Mesodermal cell (in vitro differentiated cells): Measurements from ENCODE around the gene ZNF385C.

Experiments
- H3K27ac ChIP-seq: 2 replicates; pipeline ENCODE4 v1.7.0; 2013; ENCODE audit warnings: mild to moderate bottlenecking, low read depth, low read length, moderate library complexity; ENCODE audit not compliant: severe bottlenecking
- H3K36me3 ChIP-seq: 2 replicates; pipeline ENCODE4 v1.7.1; 2013; ENCODE audit warnings: mild to moderate bottlenecking, low read length, moderate library complexity; ENCODE audit not compliant: control insufficient read depth, insufficient read depth
- H3K4me1 ChIP-seq: one replicate; pipeline ENCODE4 v1.7.1; 2013; ENCODE audit warnings: mild to moderate bottlenecking, low read length; ENCODE audit not compliant: insufficient read depth, control insufficient read depth, poor library complexity, severe bottlenecking
- H3K4me3 ChIP-seq: 2 replicates; pipeline ENCODE4 v1.7.0; 2013; ENCODE audit warnings: low read length, control low read depth, mild to moderate bottlenecking; ENCODE audit not compliant: insufficient read depth, poor library complexity, severe bottlenecking; ENCODE audit errors: extremely low read depth
- H3K9me3 ChIP-seq: 2 replicates; pipeline ENCODE4 v1.7.1; 2013; ENCODE audit warnings: mild to moderate bottlenecking, low read length, moderate library complexity; ENCODE audit not compliant: control insufficient read depth
- WGBS, 2 experiments: methylation state at CpG; one replicate each; pipeline ENCODE4 v1.1.5; 2013; ENCODE audit warnings: missing lambda C conversion rate in 2 of 2; ENCODE audit not compliant: insufficient coverage in 2 of 2; 5-methylcytosine and 5-hydroxymethylcytosine counted together

Gene ZNF385C

DNA sequence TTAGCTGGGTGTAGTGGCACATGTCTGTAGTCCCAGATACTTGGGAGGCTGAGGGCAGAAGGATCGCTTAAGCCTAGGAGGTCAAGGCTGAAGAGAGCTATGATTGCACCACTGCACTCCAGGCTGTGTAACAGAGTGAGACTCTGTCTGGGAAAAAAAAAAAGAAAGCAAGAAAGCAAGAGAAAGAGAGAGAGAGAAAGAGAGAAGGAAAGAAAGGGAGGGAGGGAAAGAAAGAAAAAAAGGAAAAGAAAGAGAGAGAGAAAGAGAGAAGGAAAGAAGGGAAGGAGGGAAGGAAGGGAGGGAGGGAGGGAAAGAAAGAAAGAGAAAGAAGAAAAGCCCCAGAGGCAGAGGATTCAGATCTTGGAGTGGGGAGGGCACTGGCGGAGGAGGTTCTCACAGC, 7.7 kb upstream of the ZNF385C start:
- Histone ChIP-seq H3K4me1 (no peaks in the 10 kb centered on the region), H3K27ac (no peak overlapping the region), H3K9me3 (no peaks in the 10 kb centered on the region), H3K36me3 (no peaks in the 10 kb centered on the region), H3K4me3 (no peak overlapping the region)
- WGBS, 2 experiments: 83 to 100% methylated on average over 1 to 2 of the region's 2 CpGs

DNA sequence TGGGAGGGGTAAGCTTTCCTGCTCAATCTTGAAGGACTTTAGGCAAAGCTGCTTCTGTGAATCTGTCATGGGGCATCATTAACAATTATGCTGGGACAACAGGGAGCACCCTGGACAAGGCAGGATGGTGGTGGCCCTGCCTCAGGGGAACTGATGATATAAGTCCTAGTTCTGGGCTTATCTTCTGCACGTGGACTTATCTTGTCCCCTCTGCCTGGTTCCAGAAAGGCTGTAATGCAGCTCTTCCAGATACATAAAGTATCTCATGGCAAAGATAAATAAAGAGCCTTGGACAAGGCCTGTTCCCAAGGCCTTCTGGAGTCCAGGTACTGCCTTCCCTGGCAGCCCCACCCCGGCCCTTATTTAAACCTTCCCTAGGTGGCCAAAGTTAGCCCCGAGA, 6.0 kb upstream of the ZNF385C start:
- no peak overlapping the region for H3K27ac ChIP-seq
- H3K4me3 ChIP-seq: no peak overlapping the region
- no peaks in the 10 kb centered on the region for H3K36me3 ChIP-seq
- no peaks in the 10 kb centered on the region for H3K9me3 ChIP-seq
- 80 to 100% methylated on average over 1 of the region's 3 CpGs for WGBS, 2 experiments
- H3K4me1 ChIP-seq: no peaks in the 10 kb centered on the region

DNA sequence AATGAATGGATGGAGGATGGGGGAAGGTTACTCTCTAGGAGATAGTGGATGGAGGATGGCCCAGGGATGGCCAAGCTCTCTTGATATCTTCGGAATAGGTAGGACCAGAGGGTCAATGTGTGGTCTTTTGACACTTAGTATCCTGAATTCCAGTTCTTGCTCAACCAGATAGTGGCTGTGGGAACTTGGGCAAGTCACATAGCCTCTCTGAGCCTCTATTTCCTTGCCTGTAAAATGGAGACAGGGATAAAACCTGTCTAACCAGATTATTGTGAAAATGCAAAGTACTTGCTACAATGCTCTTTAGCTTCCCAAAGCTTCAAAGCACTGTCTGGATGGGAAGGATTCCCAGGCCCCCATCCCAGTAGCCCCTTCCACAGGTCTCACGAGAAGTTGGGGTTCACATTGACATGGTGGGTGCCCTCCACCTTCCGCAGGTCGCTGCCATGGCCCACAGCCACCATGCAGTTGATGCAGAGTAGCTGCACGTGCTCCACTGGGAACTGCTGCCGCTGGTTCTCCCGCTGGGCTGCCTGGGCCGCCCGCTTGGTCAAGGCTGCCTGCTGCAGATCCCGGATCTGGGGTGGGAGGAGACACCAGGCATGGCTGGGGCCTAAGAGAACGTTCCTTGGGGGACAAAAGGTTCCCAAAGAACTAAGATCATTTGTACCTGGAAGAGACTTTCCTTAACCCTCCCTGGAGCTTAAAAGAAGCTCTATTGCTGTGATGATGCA, 5.1 kb upstream of the ZNF385C start:
- no peak overlapping the region for H3K27ac ChIP-seq
- no peak overlapping the region for H3K4me3 ChIP-seq
- no peaks in the 10 kb centered on the region for H3K36me3 ChIP-seq
- H3K9me3 ChIP-seq: no peaks in the 10 kb centered on the region
- H3K4me1 ChIP-seq: no peaks in the 10 kb centered on the region
- WGBS, 2 experiments: 85 to 89% methylated on average over 10 to 11 of the region's 11 CpGs

DNA sequence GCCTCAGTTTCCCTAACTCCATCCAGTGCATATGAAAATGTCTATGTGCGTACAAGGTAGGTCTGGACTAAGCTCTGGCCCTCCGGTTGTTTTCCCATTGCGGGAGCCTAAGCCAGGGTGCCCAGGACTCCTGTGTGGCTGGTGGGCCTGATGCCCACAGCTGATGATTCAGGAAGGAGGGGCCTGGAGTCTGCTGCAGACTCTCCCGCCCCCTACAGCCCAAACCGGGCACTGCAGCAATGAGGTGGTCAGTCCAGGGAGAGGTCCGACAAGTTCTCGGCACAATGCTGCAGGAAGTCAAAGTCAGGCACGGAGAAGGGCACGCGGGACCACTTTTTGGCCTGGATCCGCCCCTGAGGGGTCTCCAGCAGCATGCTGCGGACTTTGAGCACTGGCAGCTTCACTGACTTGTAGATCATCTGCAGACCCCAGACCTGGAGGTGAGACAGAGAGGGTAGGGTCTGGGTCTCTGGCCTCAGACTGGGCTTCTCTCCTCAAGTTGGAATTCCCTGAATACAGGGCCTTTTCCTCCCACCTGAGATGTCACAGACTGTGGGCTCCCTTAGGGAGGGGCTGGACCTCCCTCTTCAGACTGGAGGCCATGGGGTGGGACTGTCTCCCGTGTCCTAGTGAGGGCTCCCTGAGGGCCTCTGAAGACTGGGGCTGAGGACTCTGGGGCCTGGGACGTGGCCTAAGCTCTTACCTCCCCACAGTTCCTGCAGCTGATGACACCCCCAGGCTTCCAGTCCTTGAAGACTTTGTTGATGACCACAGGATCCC, 3.4 kb upstream of the ZNF385C start:
- WGBS, 2 experiments: 42 to 50% methylated on average over 10 to 12 of the region's 14 CpGs
- H3K9me3 ChIP-seq: no peaks in the 10 kb centered on the region
- no peak overlapping the region for H3K27ac ChIP-seq
- no peak overlapping the region for H3K4me3 ChIP-seq
- H3K4me1 ChIP-seq: no peaks in the 10 kb centered on the region
- H3K36me3 ChIP-seq: no peaks in the 10 kb centered on the region

DNA sequence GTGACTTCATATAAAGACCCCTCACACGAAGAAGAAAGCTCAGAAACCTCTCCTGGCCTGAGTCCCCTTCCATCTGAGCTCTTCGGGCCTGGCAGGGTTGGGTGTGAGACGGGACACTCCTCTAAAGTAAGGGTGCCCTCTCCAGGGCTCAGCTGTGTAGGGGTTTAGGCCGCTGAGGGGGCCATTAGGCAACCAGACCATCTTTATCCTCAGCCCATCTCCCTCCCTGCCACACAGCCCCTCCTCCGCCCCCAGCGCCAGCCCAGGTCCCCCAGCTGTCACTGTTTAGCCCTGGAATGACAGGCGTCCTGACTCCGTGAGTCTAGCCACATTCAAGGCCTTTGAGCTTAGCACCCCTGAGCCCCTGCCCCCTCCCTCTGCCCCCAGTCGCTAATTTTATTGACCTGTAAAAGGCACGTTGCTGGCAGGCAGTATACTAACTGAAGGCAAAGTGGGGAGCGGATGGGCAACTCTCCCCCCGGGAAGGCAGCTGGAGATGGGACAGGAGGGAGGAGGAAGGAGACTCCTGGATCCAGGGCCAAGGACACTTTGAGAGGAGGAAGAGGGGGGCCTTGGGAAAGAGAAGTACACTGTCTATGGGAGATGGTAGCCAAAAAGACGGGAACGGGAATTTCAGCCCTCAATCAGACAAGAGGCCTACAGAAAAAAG, 592 bp upstream of the ZNF385C start:
- Histone ChIP-seq H3K27ac (no peak overlapping the region), H3K4me3 (no peak overlapping the region), H3K9me3 (no peaks in the 10 kb centered on the region), H3K36me3 (no peaks in the 10 kb centered on the region), H3K4me1 (no peaks in the 10 kb centered on the region)
- 39 to 53% methylated on average over 11 to 12 of the region's 14 CpGs for WGBS, 2 experiments

DNA sequence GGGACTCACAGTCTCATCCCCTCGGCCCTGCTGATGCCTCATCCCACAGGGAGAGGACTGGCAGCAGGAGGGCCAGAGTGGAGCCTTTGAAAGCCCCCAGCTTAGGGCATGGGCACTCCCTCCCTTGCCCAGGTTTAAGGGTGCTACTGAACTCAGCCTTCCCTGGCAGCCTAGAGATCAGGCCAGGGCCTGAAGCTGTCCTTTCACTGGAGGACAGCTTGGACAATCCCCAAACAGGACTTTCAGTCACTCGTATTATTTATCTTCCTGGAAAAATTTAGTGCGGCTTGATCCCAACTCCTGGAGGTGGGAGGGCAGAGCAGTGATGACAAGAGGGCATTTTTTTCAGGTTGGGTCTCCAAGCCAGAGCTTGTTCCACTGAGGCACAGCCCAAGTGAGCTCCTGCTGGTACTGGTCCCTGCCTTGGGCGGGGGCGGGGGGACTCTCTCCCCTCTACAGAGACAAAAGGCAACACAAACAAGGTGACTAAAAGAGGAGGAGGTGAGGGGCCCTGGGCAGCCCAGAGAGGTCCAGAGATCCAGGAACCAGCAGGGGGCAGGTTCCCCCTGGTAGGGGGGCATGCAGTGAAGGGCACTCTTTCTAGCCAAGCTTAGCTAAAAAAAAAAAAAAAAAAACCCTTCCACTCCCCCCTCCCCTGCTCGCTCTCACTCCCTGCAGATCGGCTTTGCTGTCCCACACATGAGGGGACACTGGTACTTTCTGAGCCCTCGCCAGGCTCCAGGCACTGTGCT, 1.7 kb downstream of the ZNF385C start:
- 55 to 80% methylated on average over 4 to 5 of the region's 8 CpGs for WGBS, 2 experiments
- Histone ChIP-seq H3K27ac (no peak overlapping the region), H3K36me3 (no peaks in the 10 kb centered on the region), H3K9me3 (no peaks in the 10 kb centered on the region), H3K4me1 (no peaks in the 10 kb centered on the region), H3K4me3 (no peak overlapping the region)

DNA sequence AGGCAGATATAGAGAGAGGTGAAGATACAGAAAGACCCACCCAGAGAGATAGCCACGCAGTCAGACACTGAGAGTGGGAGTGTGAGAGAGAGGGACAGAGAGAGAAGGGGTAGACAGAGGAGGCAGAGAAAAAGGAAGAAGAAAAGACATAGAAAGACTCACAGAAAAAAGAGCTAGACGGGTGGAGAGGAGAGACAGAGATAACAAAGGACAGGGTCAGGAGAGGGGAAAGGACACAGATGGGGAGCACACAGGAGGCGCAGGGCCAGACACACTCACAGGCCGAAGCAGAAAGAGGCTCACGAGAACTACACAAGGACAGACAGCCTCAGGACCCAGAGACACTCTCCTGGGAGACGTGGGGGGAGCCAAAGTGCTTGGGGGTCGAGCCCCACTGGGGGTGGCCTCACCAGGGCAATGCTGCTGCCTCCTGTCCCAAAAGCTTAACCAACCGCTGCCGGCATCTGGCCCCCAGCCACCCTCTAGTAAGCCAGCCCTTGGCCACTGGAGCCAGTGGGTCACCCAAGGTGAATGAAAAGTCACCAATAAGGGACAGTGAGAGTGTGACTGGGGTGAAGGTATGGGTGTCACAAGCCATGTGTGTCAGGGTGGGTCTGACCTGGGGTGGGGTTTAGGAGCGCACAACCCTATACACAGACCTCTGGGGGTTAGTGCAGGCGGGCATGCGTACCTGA, 3.8 kb downstream of the ZNF385C start:
- H3K9me3 ChIP-seq: no peaks in the 10 kb centered on the region
- no peak overlapping the region for H3K4me3 ChIP-seq
- H3K4me1 ChIP-seq: no peaks in the 10 kb centered on the region
- WGBS, 2 experiments: 86 to 88% methylated on average over 8 to 10 of the region's 12 CpGs
- no peak overlapping the region for H3K27ac ChIP-seq
- no peaks in the 10 kb centered on the region for H3K36me3 ChIP-seq

DNA sequence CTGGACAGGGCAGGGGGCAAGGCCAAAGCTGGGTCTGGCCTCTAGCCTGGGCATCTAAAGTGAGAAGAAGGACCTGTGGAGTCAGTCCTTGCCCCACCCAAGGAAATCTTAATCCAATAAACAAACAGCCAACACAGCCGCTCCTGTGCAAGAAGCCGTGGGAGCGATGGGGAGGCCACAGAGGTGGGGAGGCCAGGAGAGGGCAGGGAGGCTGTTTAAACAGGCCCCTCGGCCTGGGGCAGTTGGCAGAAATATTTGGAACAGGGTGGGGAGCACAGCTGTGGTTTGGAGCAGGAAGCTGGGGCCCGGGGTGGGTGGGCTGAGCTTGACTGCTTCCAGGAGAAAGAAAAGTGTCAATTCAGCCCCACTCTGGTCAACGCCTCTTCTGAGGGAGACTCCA, 5.3 kb downstream of the ZNF385C start:
- WGBS, 2 experiments: 80% methylated on average over 3 of the region's 6 CpGs; no CpG with 5 or more reads in 1 of the 2 experiments
- no peaks in the 10 kb centered on the region for H3K9me3 ChIP-seq
- H3K27ac ChIP-seq: no peak overlapping the region
- no peak overlapping the region for H3K4me3 ChIP-seq
- H3K36me3 ChIP-seq: no peaks in the 10 kb centered on the region
- no peaks in the 10 kb centered on the region for H3K4me1 ChIP-seq

DNA sequence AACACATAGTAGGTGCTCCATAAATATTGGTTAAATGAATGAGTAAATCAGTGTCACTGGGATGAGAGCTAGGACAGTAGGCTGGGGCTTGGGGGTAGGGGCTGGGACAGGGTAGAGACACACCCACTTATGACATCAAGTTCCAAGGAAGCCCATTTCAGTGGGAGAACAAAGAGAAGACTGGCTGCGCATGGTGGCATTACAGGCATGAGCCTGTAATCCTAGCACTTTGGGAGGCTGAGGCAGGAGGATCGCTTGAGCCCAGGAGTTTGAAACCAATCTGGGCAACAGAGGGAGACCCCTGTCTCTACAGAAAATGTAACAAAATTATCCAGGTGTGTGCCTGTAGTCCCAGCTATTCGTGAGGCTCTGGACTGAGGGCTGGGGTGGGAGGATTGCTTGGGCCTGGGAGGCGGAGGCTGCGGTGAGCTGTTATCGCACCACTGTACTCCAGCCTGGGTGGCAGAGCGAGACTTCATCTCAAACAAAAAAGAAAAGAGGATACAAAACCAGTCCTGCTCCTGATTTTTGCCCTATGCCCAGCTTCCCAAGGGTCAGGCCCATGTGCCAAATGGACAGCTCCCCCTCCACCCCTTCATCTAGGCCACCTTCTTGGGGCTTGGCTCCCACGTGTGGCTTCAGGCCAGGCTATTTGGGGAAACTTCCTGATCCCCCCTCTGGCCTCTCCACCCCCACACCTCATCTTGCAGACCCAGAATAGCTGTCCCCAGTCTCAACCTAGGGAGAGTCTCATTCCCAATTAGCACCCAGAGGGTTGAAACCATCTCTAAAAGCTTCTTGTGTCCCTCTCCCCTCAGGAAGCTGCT, 7.1 kb downstream of the ZNF385C start:
- WGBS, 2 experiments: 89 to 92% methylated on average over 7 to 8 of the region's 8 CpGs
- H3K36me3 ChIP-seq: no peaks in the 10 kb centered on the region
- H3K27ac ChIP-seq: no peak overlapping the region
- no peaks in the 10 kb centered on the region for H3K4me1 ChIP-seq
- no peaks in the 10 kb centered on the region for H3K9me3 ChIP-seq
- no peak overlapping the region for H3K4me3 ChIP-seq
